Vagina (tissue), 2 donors: ENCODE data around the gene RNH1. TPM values are rescaled to one million over a fixed set of nuclear protein-coding genes. Genes with fewer than 3 reads are reported as not detected.
"Not testable (repeated sequence)": the region's sequence is repeated elsewhere in the genome, so short reads cannot be mapped to it uniquely, and the experiment has no call there.

Experiments
- DNase-seq, 2 donors: peaks; one replicate each; pipeline ENCODE4 v3.0.0-alpha.2; 2017; ENCODE audit errors: extremely low spot score in 2 of 2
- H3K27ac ChIP-seq: fragments of 200-600 bp; sonication (generic); one replicate; pipeline ENCODE4 v1.5.1; 2019
- H3K27me3 ChIP-seq: fragments of 200-600 bp; sonication (generic); one replicate; pipeline ENCODE4 v1.5.1; 2019
- H3K36me3 ChIP-seq, 2 donors: fragments of 200-600 bp; sonication (generic); one replicate each; pipeline ENCODE4 v1.5.1; 2017 to 2019
- H3K4me1 ChIP-seq: fragments of 200-600 bp; sonication (generic); one replicate; pipeline ENCODE4 v1.5.1; 2019
- H3K4me3 ChIP-seq, 2 donors: fragments of 200-600 bp; sonication (generic); 1 replicate in 1 of 2; 2 replicates in 1 of 2; pipeline ENCODE4 v1.5.1; 2016 to 2019
- H3K9me3 ChIP-seq: fragments of 200-600 bp; sonication (generic); one replicate; pipeline ENCODE4 v1.5.1; 2019
- POLR2A ChIP-seq, 2 donors: fragments of 450-650 bp; IDR thresholded peaks; one replicate each; pipeline ENCODE4 v1.6.1; 2017; ENCODE audit warnings: antibody characterized with exemption in 2 of 2, mild to moderate bottlenecking in 2 of 2, moderate library complexity in 2 of 2
- POLR2AphosphoS5 ChIP-seq, 2 donors: sonication (generic); formaldehyde crosslinking; IDR thresholded peaks; one replicate each; pipeline ENCODE4 v1.9.0; 2017; ENCODE audit warnings: antibody characterized with exemption in 2 of 2, mild to moderate bottlenecking in 2 of 2, low read depth in 1 of 2; ENCODE audit not compliant: insufficient read depth in 1 of 2
- intact Hi-C: fragments of 100-400 bp; cut with DNase I; formaldehyde crosslinking; loops from one replicate; pipeline ENCODE4 v1.15.1; 2023
- total RNA-seq: library from RNA; depleted of rRNA; stranded (reverse); fragments of >200 nt; gene quantifications from one replicate; pipeline ENCODE4 v1.2.3, GENCODE V29; 2016
- TF ChIP-seq, protein P1 (sequence below), 3 experiments: fragments of 450-650 bp in 2 of 3; fragments of 200-600 bp in 1 of 3; sonication (generic) in 1 of 3; IDR thresholded peaks; one replicate each; pipeline ENCODE4 v1.5.1; 2017 to 2019; ENCODE audit warnings: antibody characterized with exemption in 3 of 3, mild to moderate bottlenecking in 2 of 3, moderate library complexity in 2 of 3

Gene RNH1
- total RNA-seq, 1 donor from 2014 or later = 252 TPM

GRCh38 chr11:518463-519202 lies 11.6 kb upstream of the RNH1 start:
- no peaks in the 10 kb centered on the region for H3K9me3 ChIP-seq
- peak overlapping the region; percentile 24 to 37 for H3K4me3 ChIP-seq
- peaks cover 7% of the 10 kb centered on the region for H3K4me1 ChIP-seq
- intact Hi-C loops = loop anchor here (5.0 kb wide), 1 partner anchor 161 kb away; no protein-coding TSS in a partner anchor
- H3K36me3 ChIP-seq = no peaks in the 10 kb centered on the region
- peak in 1 of 2 donors; percentile 96 for DNase-seq
- H3K27ac ChIP-seq = peak overlapping the region; percentile 89
- H3K27me3 ChIP-seq = no peaks in the 10 kb centered on the region
- peak; percentile 79 to 87 for TF ChIP-seq POLR2AphosphoS5 (IDR thresholded peaks at IDR 0.05; ENCODE audit: insufficient read depth in 1 of 2, low read depth in 1 of 2)
- TF ChIP-seq, protein P1, sequence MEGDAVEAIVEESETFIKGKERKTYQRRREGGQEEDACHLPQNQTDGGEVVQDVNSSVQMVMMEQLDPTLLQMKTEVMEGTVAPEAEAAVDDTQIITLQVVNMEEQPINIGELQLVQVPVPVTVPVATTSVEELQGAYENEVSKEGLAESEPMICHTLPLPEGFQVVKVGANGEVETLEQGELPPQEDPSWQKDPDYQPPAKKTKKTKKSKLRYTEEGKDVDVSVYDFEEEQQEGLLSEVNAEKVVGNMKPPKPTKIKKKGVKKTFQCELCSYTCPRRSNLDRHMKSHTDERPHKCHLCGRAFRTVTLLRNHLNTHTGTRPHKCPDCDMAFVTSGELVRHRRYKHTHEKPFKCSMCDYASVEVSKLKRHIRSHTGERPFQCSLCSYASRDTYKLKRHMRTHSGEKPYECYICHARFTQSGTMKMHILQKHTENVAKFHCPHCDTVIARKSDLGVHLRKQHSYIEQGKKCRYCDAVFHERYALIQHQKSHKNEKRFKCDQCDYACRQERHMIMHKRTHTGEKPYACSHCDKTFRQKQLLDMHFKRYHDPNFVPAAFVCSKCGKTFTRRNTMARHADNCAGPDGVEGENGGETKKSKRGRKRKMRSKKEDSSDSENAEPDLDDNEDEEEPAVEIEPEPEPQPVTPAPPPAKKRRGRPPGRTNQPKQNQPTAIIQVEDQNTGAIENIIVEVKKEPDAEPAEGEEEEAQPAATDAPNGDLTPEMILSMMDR (IDR thresholded peaks at IDR 0.05) = peak; percentile 98 to 99 (median 99)
- no peak for TF ChIP-seq POLR2A (IDR thresholded peaks at IDR 0.05)

DNA sequence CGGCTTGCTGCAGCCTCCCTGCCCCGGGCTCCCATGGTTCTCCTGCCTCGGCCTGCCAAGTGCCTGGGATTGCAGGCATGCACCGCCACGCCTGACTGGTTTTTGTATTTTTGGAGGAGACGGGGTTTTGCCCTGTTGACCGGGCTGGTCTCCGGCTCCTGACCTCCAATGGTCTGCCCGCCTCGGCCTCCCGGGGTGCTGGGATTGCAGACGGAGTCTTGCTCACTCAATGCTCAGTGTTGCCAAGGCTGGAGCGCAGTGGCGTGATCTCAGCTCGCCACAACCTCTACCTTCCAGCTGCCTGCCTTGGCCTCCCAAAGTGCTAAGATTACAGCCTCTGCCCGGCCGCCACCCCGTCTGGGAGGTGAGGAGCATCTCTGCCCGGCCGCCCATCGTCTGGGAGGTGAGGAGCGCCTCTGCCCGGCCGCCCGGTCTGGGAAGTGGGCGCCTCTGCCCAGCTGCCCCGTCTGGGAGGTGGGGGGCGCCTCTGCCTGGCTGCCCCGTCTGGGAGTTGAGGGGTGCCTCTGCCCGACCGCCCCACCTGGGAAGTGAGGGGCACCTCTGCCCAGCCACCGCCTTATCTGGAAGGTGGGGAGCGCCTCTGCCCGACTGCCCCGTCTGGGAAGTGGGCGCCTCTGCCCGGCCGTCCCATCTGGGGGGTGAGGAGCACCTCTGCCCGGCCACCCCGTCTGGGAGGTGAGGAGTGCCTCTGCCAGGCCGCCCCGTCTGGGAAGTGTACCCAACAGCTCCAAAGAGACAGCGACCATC lies 10.1 kb upstream of the RNH1 start:
- peak overlapping the region; percentile 89 for H3K27ac ChIP-seq
- not testable (repeated sequence) for H3K36me3 ChIP-seq, DNase-seq, H3K4me1 ChIP-seq, H3K4me3 ChIP-seq, H3K27me3 ChIP-seq, H3K9me3 ChIP-seq
- intact Hi-C loops = loop anchor here (5.0 kb wide), 1 partner anchor 160 kb away; no protein-coding TSS in a partner anchor

DNA sequence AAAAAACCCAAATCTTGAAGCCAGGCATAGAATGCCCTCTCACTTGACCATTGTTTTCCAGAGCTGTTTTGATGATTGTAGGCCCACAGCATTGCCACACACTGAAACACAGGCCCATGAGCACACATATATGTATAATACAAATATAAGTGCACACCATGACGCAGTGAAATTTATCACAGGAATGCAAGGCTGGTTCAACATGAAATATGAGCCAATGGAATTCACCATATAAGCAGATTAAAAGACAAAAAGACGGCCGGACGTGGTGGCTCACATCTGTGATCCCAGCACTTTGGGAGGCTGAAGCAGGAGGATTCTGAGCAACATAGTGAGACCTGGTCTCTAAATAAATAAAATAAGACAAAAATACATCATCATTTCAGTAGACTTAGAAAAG lies 9.4 kb upstream of the RNH1 start:
- Histone ChIP-seq H3K9me3 (no peaks in the 10 kb centered on the region), H3K36me3 (no peaks in the 10 kb centered on the region), H3K4me1 (peaks cover 7% of the 10 kb centered on the region), H3K27ac (peak overlapping the region; percentile 71), H3K27me3 (no peaks in the 10 kb centered on the region), H3K4me3 (no peak overlapping the region)
- intact Hi-C loops = loop anchor here (5.0 kb wide), 1 partner anchor 159 kb away; no protein-coding TSS in a partner anchor
- no peak for DNase-seq
- TF ChIP-seq, protein P1 (IDR thresholded peaks at IDR 0.05) = no peak
- no peak for TF ChIP-seq POLR2AphosphoS5 (IDR thresholded peaks at IDR 0.05; ENCODE audit: insufficient read depth in 1 of 2, low read depth in 1 of 2)

- Histone ChIP-seq H3K4me3 (no peak overlapping the region), H3K9me3 (no peaks in the 10 kb centered on the region), H3K27me3 (no peaks in the 10 kb centered on the region), H3K4me1 (peaks cover 7% of the 10 kb centered on the region), H3K27ac (peak overlapping the region; percentile 71), H3K36me3 (peaks cover 0 to 6% of the 10 kb centered on the region in 2 donors)
- intact Hi-C loops = loop anchor here (5.0 kb wide), 1 partner anchor 158 kb away; no protein-coding TSS in a partner anchor
- no peak for DNase-seq
- TF ChIP-seq POLR2AphosphoS5 (IDR thresholded peaks at IDR 0.05; ENCODE audit: insufficient read depth in 1 of 2, low read depth in 1 of 2) (peak; percentile 33 to 72), POLR2A (IDR thresholded peaks at IDR 0.05) (no peak)
Observed at GRCh38 chr11:515131-515530, 8.1 kb upstream of the RNH1 start.

DNA sequence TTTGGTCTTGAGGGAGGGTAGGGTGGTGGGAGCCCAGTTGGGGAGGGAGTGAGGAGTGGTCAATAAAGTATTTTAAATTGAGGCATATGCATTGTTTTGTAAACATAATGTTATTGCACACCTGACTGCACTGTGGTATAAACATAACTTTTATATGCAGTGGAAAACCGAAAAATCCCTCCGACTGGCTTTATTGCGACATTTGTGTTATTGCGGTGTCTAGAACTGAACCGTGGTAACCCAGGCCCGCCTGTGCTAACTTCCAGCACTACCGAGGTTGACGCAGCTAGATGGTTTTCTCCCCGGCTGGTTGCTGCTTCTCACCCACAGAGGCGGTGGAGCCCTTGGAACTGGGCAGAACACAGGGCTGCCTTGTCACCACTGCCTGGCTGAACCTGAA lies 7.6 kb upstream of the RNH1 start:
- peaks cover 7% of the 10 kb centered on the region for H3K4me1 ChIP-seq
- intact Hi-C loops = loop anchor here (5.0 kb wide), 1 partner anchor 157 kb away; no protein-coding TSS in a partner anchor
- no peak for DNase-seq
- TF ChIP-seq, protein P1 (IDR thresholded peaks at IDR 0.05) = no peak
- TF ChIP-seq POLR2AphosphoS5 (IDR thresholded peaks at IDR 0.05; ENCODE audit: insufficient read depth in 1 of 2, low read depth in 1 of 2) = no peak
- TF ChIP-seq POLR2A (IDR thresholded peaks at IDR 0.05) = no peak
- no peak overlapping the region for H3K4me3 ChIP-seq
- peaks cover 0 to 11% of the 10 kb centered on the region in 2 donors for H3K36me3 ChIP-seq
- no peaks in the 10 kb centered on the region for H3K9me3 ChIP-seq
- H3K27ac ChIP-seq = peak overlapping the region; percentile 67
- no peaks in the 10 kb centered on the region for H3K27me3 ChIP-seq
